ENCODE results near the gene FHOD1. TPM values are rescaled to one million over a fixed set of nuclear protein-coding genes. Genes with fewer than 3 reads are reported as not detected.
A peak's percentile ranks its signal among the peaks of the same experiment; 100 is the strongest.

The FHOD1 gene
- total RNA-seq, 4 donors from 2014 or later, result 13.3 to 64.4 (median 38.8) TPM

DNA sequence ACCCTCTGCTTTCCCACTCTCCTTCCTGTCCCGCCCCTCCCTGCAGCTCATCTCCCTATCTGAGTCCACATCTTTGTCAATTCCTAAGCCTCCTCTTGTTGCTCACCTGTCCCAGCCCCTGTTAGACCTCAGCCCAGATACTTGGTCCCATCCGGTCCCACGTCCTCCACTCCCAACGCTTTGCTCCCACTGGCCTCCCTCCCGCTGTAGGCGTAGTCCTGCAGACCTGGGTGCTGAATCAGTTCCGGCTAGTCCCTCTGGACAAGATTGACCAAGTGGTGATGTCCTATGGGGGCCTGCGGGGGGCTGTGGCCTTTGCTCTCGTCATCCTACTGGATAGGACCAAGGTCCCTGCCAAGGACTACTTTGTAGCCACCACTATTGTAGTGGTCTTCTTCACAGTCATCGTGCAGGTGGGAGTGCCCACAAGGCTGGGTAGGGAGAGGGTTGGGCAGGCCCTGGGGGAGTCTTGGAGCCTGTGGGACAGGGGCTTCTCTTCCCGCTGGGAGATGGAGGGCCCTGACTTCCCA, 9.5 kb upstream of the FHOD1 start:
- Histone ChIP-seq H3K27ac (no peak overlapping the region), H3K27me3 (no peaks in the 10 kb centered on the region), H3K36me3 (no peaks in the 10 kb centered on the region), H3K9me3 (no peaks in the 10 kb centered on the region), H3K4me1 (no peaks in the 10 kb centered on the region), H3K4me3 (no peak overlapping the region)
- no peak for DNase-seq
- TF ChIP-seq, protein P1, sequence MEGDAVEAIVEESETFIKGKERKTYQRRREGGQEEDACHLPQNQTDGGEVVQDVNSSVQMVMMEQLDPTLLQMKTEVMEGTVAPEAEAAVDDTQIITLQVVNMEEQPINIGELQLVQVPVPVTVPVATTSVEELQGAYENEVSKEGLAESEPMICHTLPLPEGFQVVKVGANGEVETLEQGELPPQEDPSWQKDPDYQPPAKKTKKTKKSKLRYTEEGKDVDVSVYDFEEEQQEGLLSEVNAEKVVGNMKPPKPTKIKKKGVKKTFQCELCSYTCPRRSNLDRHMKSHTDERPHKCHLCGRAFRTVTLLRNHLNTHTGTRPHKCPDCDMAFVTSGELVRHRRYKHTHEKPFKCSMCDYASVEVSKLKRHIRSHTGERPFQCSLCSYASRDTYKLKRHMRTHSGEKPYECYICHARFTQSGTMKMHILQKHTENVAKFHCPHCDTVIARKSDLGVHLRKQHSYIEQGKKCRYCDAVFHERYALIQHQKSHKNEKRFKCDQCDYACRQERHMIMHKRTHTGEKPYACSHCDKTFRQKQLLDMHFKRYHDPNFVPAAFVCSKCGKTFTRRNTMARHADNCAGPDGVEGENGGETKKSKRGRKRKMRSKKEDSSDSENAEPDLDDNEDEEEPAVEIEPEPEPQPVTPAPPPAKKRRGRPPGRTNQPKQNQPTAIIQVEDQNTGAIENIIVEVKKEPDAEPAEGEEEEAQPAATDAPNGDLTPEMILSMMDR (IDR thresholded peaks at IDR 0.05), result no peak
- TF ChIP-seq POLR2A (IDR thresholded peaks at IDR 0.05), result no peak

DNA sequence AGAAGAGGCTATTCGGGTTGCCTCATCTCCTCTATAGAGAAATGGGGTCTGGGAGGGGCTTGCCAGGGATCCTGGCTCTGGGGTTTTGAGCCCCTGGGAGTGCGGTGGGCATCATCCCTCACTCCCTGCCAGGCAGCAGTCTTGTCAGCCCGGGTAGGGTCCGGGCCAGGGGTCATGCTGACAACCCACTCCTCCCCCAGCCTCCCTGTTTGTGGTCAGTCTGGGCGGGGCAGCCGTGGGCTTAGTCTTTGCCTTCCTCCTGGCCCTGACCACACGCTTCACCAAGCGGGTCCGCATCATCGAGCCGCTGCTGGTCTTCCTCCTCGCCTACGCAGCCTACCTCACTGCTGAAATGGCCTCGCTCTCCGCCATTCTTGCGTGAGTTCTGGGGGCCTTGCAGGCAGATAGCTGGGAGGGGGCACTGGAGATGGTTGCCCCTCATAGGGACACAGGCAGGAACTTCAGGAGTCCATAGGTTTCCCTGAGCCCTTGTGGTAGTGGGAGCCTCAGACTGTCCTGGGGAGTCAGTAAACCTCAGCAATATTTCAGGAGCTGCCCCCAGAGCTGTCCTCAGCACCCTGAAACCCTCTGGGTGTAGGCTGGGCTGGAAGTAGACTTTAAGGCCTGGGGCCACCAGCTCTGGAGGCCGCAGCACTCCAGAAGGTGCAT, 8.4 kb upstream of the FHOD1 start:
- Histone ChIP-seq H3K4me1 (no peaks in the 10 kb centered on the region), H3K27me3 (no peaks in the 10 kb centered on the region), H3K36me3 (no peaks in the 10 kb centered on the region), H3K4me3 (no peak overlapping the region), H3K27ac (no peak overlapping the region), H3K9me3 (no peaks in the 10 kb centered on the region)
- DNase-seq, result no peak
- TF ChIP-seq, protein P1 (IDR thresholded peaks at IDR 0.05), result no peak
- TF ChIP-seq POLR2A (IDR thresholded peaks at IDR 0.05), result no peak

- TF ChIP-seq, protein P1 (IDR thresholded peaks at IDR 0.05), result no peak
- no peak for TF ChIP-seq POLR2A (IDR thresholded peaks at IDR 0.05)
- Histone ChIP-seq H3K27ac (no peak overlapping the region), H3K4me3 (no peak overlapping the region), H3K4me1 (no peaks in the 10 kb centered on the region), H3K9me3 (no peaks in the 10 kb centered on the region), H3K36me3 (no peaks in the 10 kb centered on the region), H3K27me3 (no peaks in the 10 kb centered on the region)
- peak in 1 of 3 donors; percentile 53 for DNase-seq
Observed at GRCh38 chr16:67254801-67255552, 7.7 kb upstream of the FHOD1 start.

DNA sequence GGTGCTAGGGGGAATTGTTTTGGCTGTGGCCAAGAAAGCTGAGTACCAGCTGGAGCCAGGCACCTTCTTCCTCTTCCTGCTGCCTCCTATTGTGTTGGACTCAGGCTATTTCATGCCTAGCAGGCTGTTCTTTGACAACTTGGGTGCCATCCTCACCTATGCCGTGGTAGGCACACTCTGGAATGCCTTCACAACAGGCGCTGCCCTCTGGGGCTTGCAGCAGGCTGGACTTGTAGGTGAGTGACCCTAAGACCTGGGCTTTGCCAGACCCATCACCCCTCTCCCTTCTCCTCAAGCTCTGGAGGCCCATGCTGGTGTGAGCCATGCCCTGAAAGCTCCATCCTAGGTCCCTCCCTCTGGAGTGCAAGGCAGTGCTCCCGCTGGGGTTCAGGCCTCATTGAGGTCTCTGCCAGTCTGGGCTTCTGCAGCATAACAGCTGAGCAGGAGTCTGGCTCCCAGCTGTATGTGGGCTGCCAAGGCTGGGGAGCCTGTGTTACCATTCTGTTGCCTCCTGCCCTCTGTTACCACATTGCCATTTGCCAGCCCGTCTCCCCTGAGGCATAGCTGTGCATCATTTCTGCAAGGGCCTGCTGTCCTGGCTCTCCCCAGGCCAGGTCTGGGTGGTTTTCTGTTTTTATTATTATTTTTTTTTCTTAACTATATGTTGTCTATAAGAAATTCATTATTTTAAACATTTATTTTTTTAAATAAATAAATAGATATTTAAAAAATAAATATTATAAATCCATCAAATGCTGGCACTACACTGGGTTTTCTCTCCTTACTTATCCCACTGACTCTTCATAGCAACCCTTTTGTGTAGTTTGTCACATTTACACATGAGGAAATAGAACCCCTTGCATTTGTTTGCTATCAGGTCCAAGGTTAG, 5.6 kb upstream of the FHOD1 start:
- no peak overlapping the region for H3K4me3 ChIP-seq
- peaks cover 0 to 15% (median 9%) of the 10 kb centered on the region in 4 donors for H3K4me1 ChIP-seq
- no peaks in the 10 kb centered on the region for H3K9me3 ChIP-seq
- H3K27ac ChIP-seq, result no peak overlapping the region
- TF ChIP-seq POLR2A (IDR thresholded peaks at IDR 0.05), result no peak
- TF ChIP-seq, protein P1 (IDR thresholded peaks at IDR 0.05), result no peak
- peak in 1 of 3 donors; percentile 26 for DNase-seq
- no peaks in the 10 kb centered on the region for H3K36me3 ChIP-seq
- peaks cover 0 to 5% of the 10 kb centered on the region in 2 donors for H3K27me3 ChIP-seq

DNA sequence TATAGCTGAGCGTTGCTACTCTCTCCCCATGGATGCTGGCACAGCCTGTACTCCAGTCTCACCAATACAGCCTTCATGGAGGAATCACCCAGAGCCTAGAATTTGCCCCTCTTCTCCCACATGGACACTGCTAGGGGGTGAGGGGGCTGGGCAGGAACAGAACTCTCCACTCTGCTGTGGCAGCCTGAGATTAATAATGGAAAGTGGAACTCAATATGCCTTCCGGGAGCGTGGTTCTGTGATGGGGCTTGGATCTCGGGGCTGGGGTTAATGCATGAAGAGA, 2.7 kb upstream of the FHOD1 start:
- no peak overlapping the region for H3K4me3 ChIP-seq
- TF ChIP-seq POLR2A (IDR thresholded peaks at IDR 0.05), result no peak
- TF ChIP-seq, protein P1 (IDR thresholded peaks at IDR 0.05), result no peak
- DNase-seq, result no peak
- no peaks in the 10 kb centered on the region for H3K36me3 ChIP-seq
- peaks cover 0 to 5% of the 10 kb centered on the region in 2 donors for H3K27me3 ChIP-seq
- H3K27ac ChIP-seq, result no peak overlapping the region
- no peaks in the 10 kb centered on the region for H3K9me3 ChIP-seq
- peaks cover 5 to 29% (median 22%) of the 10 kb centered on the region in 4 donors for H3K4me1 ChIP-seq

All from Peyer's patch (tissue), 4 donors.